Gastroesophageal sphincter (tissue), 4 donors: ENCODE results near the gene VIPR2. TPM values are rescaled to one million over a fixed set of nuclear protein-coding genes. Genes with fewer than 3 reads are reported as not detected.

Experiments used
- ATAC-seq: fragments of 150-250 bp; one replicate; pipeline ENCODE4 v1.9.1; 2016; ENCODE audit warnings: mild to moderate bottlenecking, moderate library complexity
- H3K27ac ChIP-seq, 4 donors: fragments of 200-600 bp; sonication (generic) in 3 of 4; 1 replicate in 3 of 4; 2 replicates in 1 of 4; pipeline ENCODE4 v1.5.1; 2016 to 2019
- H3K27me3 ChIP-seq: fragments of 200-600 bp; sonication (generic); one replicate; pipeline ENCODE4 v1.5.1; 2019
- H3K36me3 ChIP-seq, 2 donors: fragments of 200-600 bp; sonication (generic); one replicate each; pipeline ENCODE4 v1.5.1; 2019; ENCODE audit warnings: control low read depth in 1 of 2
- H3K4me1 ChIP-seq, 3 donors: fragments of 200-600 bp; sonication (generic); 1 replicate in 2 of 3; 2 replicates in 1 of 3; pipeline ENCODE4 v1.5.1; 2016 to 2019; ENCODE audit warnings: control low read depth in 2 of 3
- H3K4me3 ChIP-seq, 2 donors: fragments of 200-600 bp; sonication (generic); one replicate each; pipeline ENCODE4 v1.5.1; 2019; ENCODE audit warnings: mild to moderate bottlenecking in 1 of 2, moderate library complexity in 1 of 2
- H3K9me3 ChIP-seq, 3 donors: fragments of 200-600 bp; sonication (generic); one replicate each; pipeline ENCODE4 v1.5.1; 2017 to 2019; ENCODE audit warnings: control low read depth in 2 of 3
- CTCF ChIP-seq, 4 experiments: fragments of 200-600 bp in 2 of 4; fragments of 450-650 bp in 2 of 4; sonication (generic) in 1 of 4; IDR thresholded peaks; one replicate each; pipeline ENCODE4 v1.5.1; 2017 to 2019; ENCODE audit warnings: antibody characterized with exemption in 4 of 4, mild to moderate bottlenecking in 2 of 4, moderate library complexity in 2 of 4
- EP300 ChIP-seq: sonication (generic); formaldehyde crosslinking; IDR thresholded peaks from one replicate; pipeline ENCODE4 v1.6.1; 2017; ENCODE audit warnings: antibody characterized with exemption, mild to moderate bottlenecking
- POLR2A ChIP-seq, 2 donors: fragments of 450-650 bp; IDR thresholded peaks; one replicate each; pipeline ENCODE4 v1.6.1; 2017; ENCODE audit warnings: antibody characterized with exemption in 2 of 2, mild to moderate bottlenecking in 2 of 2, moderate library complexity in 1 of 2
- POLR2AphosphoS5 ChIP-seq: sonication (generic); formaldehyde crosslinking; IDR thresholded peaks from one replicate; pipeline ENCODE4 v1.6.1; 2017; ENCODE audit warnings: antibody characterized with exemption
- WGBS, 2 donors: methylation state at CpG; one replicate each; pipeline ENCODE4 v1.1.5; 2018; ENCODE audit warnings: low coverage in 1 of 2; 5-methylcytosine and 5-hydroxymethylcytosine counted together
- total RNA-seq, 4 donors: library from RNA; depleted of rRNA; stranded (reverse); fragments of >200 nt; gene quantifications; one replicate each; pipeline ENCODE4 v1.1.0, GENCODE V29; 2016

The VIPR2 gene
- total RNA-seq, 4 donors from 2014 or later = 13.3 to 52.5 (median 27.4) TPM

DNA sequence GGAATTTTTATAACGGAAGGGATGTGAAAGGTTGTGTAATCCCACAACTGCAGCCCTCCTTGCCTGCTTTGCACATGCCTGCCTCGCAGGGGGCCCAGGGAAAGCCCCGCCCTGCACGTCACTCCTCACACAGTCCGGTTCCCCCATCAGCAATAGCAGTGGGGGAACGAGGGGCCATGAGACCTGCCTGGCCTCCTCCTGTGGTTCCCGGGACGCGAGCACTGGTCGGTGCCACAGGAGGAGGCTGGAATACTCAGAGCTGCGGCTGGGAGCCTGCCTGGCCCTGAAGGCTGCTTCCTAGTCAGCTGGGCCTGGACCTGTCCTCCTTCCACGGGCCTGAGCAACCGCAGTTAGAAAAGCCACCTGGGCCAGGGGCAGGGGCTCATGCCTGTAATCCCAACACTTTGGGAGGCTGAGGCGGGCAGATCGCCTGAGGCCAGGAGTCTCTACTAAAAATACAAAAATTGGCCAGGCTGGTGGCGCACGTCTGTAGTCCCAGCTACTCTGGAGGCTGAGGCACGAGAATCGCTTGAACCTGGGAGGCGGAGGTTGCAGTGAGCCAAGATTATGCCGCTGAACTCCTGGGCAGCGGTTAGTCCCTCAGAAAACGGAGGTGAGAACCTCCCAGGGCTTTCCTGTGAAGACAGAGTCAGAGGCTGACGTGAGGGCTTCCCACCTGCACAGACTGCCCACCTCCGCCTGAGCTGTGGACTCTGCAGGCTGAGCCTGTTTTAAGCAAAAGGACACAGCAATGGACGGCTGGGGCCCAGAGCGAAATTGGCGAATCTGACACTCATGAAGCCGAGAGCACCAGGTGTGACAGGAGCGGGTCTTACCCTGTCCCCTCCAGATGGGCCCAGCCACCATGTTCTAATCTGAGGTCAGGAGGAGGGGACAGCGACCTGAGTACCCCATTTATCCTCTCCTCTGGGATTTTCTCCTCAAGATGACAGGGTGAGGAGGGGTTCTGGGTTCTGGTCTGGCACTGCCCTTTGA is 52.9 kb downstream of the VIPR2 start:
- Histone ChIP-seq H3K27me3 (no peaks in the 10 kb centered on the region), H3K4me1 (peaks cover 0 to 27% (median 3%) of the 10 kb centered on the region in 3 donors), H3K9me3 (no peaks in the 10 kb centered on the region), H3K36me3 (no peaks in the 10 kb centered on the region), H3K4me3 (no peak overlapping the region), H3K27ac (no peak overlapping the region)
- TF ChIP-seq CTCF (IDR thresholded peaks at IDR 0.05) = no peak
- no peak for TF ChIP-seq POLR2AphosphoS5
- no peak for TF ChIP-seq EP300
- ATAC-seq = no peak
- WGBS, 2 donors = 83 to 100% methylated on average over 4 to 9 of the region's 31 CpGs

- WGBS, 2 donors = 100% methylated on average over 1 of the region's 13 CpGs; no CpG with 5 or more reads in 1 of the 2 donors
- peaks cover 0 to 5% of the 10 kb centered on the region in 2 donors for H3K36me3 ChIP-seq
- no peak overlapping the region for H3K4me3 ChIP-seq
- H3K27me3 ChIP-seq = no peaks in the 10 kb centered on the region
- ATAC-seq = no peak
- H3K4me1 ChIP-seq = peaks cover 0 to 20% (median 3%) of the 10 kb centered on the region in 3 donors
- no peaks in the 10 kb centered on the region for H3K9me3 ChIP-seq
- H3K27ac ChIP-seq = no peak overlapping the region
- TF ChIP-seq POLR2A (IDR thresholded peaks at IDR 0.05) (no peak), CTCF (IDR thresholded peaks at IDR 0.05) (no peak), EP300 (no peak), POLR2AphosphoS5 (no peak)
Observed at GRCh38 chr7:159091041-159091440, 53.6 kb downstream of the VIPR2 start.

- no peak overlapping the region for H3K27ac ChIP-seq
- no peaks in the 10 kb centered on the region for H3K9me3 ChIP-seq
- TF ChIP-seq POLR2AphosphoS5 (no peak), EP300 (no peak), POLR2A (IDR thresholded peaks at IDR 0.05) (no peak), CTCF (IDR thresholded peaks at IDR 0.05) (no peak)
- H3K4me3 ChIP-seq = no peak overlapping the region
- no peak for ATAC-seq
- peaks cover 0 to 9% of the 10 kb centered on the region in 2 donors for H3K36me3 ChIP-seq
- 70 to 94% methylated on average over 3 to 4 of the region's 18 CpGs for WGBS, 2 donors
- no peaks in the 10 kb centered on the region for H3K27me3 ChIP-seq
- H3K4me1 ChIP-seq = no peaks in the 10 kb centered on the region
Observed at GRCh38 chr7:159088016-159088865, 56.4 kb downstream of the VIPR2 start.

DNA sequence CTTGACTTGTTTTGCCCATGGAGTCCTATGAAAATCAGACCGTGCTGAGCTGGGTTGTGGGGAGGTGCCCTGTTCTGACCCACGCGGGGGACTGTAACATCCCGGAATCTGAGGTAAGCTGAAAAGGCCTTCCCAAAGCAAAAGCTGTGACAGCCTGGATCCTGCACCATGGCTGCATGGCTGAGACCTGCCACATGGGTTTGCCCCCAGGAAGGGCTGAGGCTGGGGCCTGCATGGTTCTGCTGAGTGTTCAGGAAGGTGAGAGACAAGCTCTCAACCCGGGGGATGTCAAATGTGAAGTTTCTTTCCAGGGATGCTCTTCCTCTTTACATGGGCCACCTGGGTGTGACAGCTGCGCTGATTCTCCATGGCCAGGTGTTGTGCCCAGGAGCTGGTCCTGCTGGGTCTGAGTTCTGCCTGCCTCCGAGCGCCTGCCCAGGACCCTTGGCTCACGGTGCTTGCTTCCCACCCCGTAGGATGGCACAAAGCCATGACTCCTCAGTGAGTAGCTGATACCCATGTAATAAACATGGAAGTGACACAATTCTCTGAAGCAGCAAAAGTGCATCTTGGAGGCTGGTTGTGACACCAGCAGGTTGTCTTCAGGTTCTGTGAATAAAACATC is 58.3 kb downstream of the VIPR2 start:
- Histone ChIP-seq H3K27ac (no peak overlapping the region), H3K4me3 (no peak overlapping the region), H3K9me3 (no peaks in the 10 kb centered on the region), H3K36me3 (peaks cover 0 to 9% of the 10 kb centered on the region in 2 donors), H3K27me3 (no peaks in the 10 kb centered on the region), H3K4me1 (no peaks in the 10 kb centered on the region)
- ATAC-seq = no peak
- TF ChIP-seq EP300 = no peak
- TF ChIP-seq POLR2AphosphoS5 = no peak
- TF ChIP-seq POLR2A (IDR thresholded peaks at IDR 0.05) = no peak
- WGBS, 2 donors = 91% methylated on average over 4 of the region's 10 CpGs; no CpG with 5 or more reads in 1 of the 2 donors
